ENCODE results near the gene DPCD.

GRCh38 chr10:101562231-101562630 lies 25.9 kb upstream of the DPCD start:
- TF ChIP-seq CTCF (IDR thresholded peaks at IDR 0.05) = no peak
- no peak for TF ChIP-seq POLR2A (IDR thresholded peaks at IDR 0.05)
